ENCODE measurements around the gene HIVEP3. TPM values are rescaled to one million over a fixed set of nuclear protein-coding genes. Genes with fewer than 3 reads are reported as not detected.

The HIVEP3 gene
- total and polyA plus RNA-seq, 2 experiments from 2014 or later = 0.57 to 5.9 TPM

DNA sequence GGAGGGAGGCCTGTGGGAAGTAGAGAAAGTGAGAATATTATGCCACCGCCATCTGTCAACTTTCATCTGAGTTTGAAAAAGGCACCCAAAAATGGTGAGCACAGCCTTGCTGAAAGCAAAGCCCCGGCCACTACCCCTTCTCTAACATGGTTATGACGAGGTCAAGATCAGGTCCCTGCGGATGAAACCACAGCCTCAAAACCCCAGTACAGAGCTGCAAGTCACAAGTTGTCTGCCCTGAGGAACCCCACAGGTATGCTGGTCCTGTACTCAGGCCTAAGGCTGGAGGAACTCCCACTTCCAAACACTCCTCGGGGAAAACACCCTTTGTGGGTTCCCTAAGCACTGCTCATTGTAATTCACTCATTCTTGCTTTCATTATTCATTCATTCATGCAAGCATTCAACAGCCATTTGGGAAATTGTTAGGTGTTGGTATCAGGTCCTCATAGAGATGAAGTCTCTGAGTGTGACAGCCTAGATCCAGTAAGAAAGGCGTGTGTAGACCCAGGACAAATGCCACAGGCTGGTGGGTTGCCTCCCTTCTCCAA, 217.7 kb downstream of the HIVEP3 start:
- H3K4me1 ChIP-seq (ENCODE audit: insufficient read depth) = no peaks in the 10 kb centered on the region
- no peaks in the 10 kb centered on the region for H3K79me2 ChIP-seq
- no peak overlapping the region for H2AFZ ChIP-seq
- no peak for DNase-seq (ENCODE audit: low spot score)
- H3K4me3 ChIP-seq = no peak overlapping the region
- no peaks in the 10 kb centered on the region for H3K36me3 ChIP-seq (replicated peaks; ENCODE audit: insufficient read depth, low read depth)
- no peaks in the 10 kb centered on the region for H3K9me2 ChIP-seq (replicated peaks; ENCODE audit: insufficient read depth)
- 81% methylated on average over 6 of the region's 6 CpGs for WGBS (ENCODE audit: low lambda C conversion rate, missing lambda C conversion rate)
- no peaks in the 10 kb centered on the region for H4K20me1 ChIP-seq (ENCODE audit: insufficient read depth, poor library complexity, severe bottlenecking)
- H3K9me3 ChIP-seq (ENCODE audit: low read depth) = no peaks in the 10 kb centered on the region
- no peak overlapping the region for H3K27ac ChIP-seq
- no peaks in the 10 kb centered on the region for H3K27me3 ChIP-seq
- TF ChIP-seq, protein P1, sequence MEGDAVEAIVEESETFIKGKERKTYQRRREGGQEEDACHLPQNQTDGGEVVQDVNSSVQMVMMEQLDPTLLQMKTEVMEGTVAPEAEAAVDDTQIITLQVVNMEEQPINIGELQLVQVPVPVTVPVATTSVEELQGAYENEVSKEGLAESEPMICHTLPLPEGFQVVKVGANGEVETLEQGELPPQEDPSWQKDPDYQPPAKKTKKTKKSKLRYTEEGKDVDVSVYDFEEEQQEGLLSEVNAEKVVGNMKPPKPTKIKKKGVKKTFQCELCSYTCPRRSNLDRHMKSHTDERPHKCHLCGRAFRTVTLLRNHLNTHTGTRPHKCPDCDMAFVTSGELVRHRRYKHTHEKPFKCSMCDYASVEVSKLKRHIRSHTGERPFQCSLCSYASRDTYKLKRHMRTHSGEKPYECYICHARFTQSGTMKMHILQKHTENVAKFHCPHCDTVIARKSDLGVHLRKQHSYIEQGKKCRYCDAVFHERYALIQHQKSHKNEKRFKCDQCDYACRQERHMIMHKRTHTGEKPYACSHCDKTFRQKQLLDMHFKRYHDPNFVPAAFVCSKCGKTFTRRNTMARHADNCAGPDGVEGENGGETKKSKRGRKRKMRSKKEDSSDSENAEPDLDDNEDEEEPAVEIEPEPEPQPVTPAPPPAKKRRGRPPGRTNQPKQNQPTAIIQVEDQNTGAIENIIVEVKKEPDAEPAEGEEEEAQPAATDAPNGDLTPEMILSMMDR (IDR thresholded peaks at IDR 0.05; ENCODE audit: poor library complexity) = no peak
- TF ChIP-seq EZH2 (IDR thresholded peaks at IDR 0.05; ENCODE audit: borderline replicate concordance) (no peak), EZH2phosphoT487 (IDR thresholded peaks at IDR 0.05; ENCODE audit: low read depth, severe bottlenecking, unreplicated experiment) (no peak)
- H3K4me2 ChIP-seq = no peak overlapping the region

DNA sequence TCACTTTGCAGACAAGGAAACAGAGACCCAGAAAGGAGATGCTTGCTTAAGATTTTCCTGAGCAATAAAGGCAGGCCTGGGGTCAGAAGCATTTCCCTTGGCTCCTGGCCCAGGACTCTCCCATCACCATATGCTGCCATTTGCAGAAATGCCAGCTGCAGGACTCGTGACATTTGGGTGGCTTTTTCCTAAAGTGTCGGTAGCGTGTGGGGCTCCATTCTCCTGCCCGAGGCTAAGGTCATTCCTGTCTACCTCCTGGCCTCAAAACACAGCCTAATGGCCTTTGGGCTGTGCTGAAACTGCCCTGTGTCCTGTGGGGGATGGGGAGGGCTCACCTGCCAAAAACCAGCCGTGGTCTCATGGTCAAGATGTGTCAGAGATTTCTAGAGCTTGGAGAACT, 218.1 kb downstream of the HIVEP3 start:
- Histone ChIP-seq H3K36me3 (replicated peaks; ENCODE audit: insufficient read depth, low read depth) (no peaks in the 10 kb centered on the region), H4K20me1 (ENCODE audit: insufficient read depth, poor library complexity, severe bottlenecking) (no peaks in the 10 kb centered on the region), H3K4me3 (no peak overlapping the region), H3K27me3 (no peaks in the 10 kb centered on the region), H3K79me2 (no peaks in the 10 kb centered on the region), H3K4me1 (ENCODE audit: insufficient read depth) (no peaks in the 10 kb centered on the region), H3K27ac (no peak overlapping the region), H3K4me2 (no peak overlapping the region), H2AFZ (no peak overlapping the region), H3K9me3 (ENCODE audit: low read depth) (no peaks in the 10 kb centered on the region), H3K9me2 (replicated peaks; ENCODE audit: insufficient read depth) (no peaks in the 10 kb centered on the region)
- DNase-seq (ENCODE audit: low spot score) = no peak
- TF ChIP-seq EZH2phosphoT487 (IDR thresholded peaks at IDR 0.05; ENCODE audit: low read depth, severe bottlenecking, unreplicated experiment) = no peak
- TF ChIP-seq, protein P1 (IDR thresholded peaks at IDR 0.05; ENCODE audit: poor library complexity) = no peak
- no peak for TF ChIP-seq EZH2 (IDR thresholded peaks at IDR 0.05; ENCODE audit: borderline replicate concordance)
- WGBS (ENCODE audit: low lambda C conversion rate, missing lambda C conversion rate) = 76% methylated on average over 5 of the region's 5 CpGs

DNA sequence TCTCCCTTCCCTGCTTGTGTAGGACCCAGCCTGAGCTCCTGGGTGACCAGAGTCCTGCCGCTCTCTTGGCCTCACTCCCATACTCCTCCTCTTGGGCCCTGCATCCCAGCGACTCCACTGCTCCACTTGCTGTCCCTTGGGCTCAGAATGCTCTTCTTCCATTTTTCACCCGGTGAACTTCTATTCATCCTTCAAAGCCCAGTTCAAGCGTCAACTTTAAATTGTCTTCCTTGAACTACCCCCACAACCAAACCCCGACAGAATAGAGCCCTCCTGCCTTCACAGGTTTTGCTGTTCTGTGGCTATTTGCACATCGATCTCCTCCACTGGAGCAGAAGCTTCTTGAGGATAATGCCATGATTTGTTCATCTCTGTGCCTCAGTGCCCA, 218.9 kb downstream of the HIVEP3 start:
- no peak for DNase-seq (ENCODE audit: low spot score)
- Histone ChIP-seq H3K4me2 (no peak overlapping the region), H3K9me3 (ENCODE audit: low read depth) (no peaks in the 10 kb centered on the region), H3K4me3 (no peak overlapping the region), H3K27ac (no peak overlapping the region), H3K79me2 (no peaks in the 10 kb centered on the region), H3K27me3 (no peaks in the 10 kb centered on the region), H4K20me1 (ENCODE audit: insufficient read depth, poor library complexity, severe bottlenecking) (no peaks in the 10 kb centered on the region), H3K9me2 (replicated peaks; ENCODE audit: insufficient read depth) (no peaks in the 10 kb centered on the region), H2AFZ (no peak overlapping the region), H3K4me1 (ENCODE audit: insufficient read depth) (no peaks in the 10 kb centered on the region), H3K36me3 (replicated peaks; ENCODE audit: insufficient read depth, low read depth) (no peaks in the 10 kb centered on the region)
- TF ChIP-seq EZH2 (IDR thresholded peaks at IDR 0.05; ENCODE audit: borderline replicate concordance) = no peak
- TF ChIP-seq, protein P1 (IDR thresholded peaks at IDR 0.05; ENCODE audit: poor library complexity) = no peak
- no peak for TF ChIP-seq EZH2phosphoT487 (IDR thresholded peaks at IDR 0.05; ENCODE audit: low read depth, severe bottlenecking, unreplicated experiment)
- WGBS (ENCODE audit: low lambda C conversion rate, missing lambda C conversion rate) = 90% methylated on average over 6 of the region's 6 CpGs
